HG03108 (cell line): ENCODE results near the gene MAN2B2.

Experiments
- ATAC-seq: cut with Tn5 transposase; IDR thresholded peaks from one replicate; pipeline ENCODE4 v1.9.1; 2021; ENCODE audit warnings: moderate library complexity; ENCODE audit not compliant: unreplicated experiment

MAN2B2 gene

GRCh38 chr4:6566391-6567190 lies 8.4 kb upstream of the MAN2B2 start:
- ATAC-seq, result no peak

DNA sequence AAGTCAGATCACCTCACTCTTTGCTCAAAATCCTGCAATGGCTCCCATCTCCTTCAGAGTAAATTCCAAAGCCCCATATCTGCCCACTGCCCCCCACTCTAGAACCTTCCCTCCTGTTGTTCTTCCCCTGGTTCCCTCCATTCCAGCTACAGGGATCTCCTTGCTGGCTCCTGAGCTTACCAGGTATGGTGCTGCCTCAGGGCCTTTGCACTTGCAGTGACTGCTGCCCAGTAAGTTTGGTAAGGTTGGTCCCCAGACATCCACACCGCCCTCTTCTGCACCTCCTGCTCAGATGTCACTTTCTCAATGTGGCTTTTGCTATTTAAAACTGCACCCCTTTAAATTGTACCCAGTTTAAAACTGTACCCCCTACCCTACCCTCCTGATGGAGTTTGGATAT lies 7.8 kb upstream of the MAN2B2 start:
- no peak for ATAC-seq

DNA sequence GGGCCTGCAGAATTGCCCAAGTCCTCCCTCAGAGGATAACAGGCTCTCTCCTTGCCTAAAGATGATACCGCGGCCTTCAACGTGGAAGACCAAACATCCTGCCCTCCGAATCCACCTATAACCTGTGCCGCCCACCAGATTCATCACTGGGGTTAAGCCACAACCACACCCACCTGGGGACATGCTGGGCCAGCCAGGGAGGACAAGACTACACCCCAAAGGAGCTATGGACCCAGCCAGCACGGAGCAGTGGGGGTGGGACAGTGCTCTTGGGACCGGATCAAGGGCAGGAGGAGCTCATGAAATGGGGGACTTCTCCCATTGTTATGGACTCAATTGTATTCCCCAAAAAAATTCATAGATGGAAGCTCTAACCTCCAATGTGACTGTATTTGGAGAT lies 6.8 kb upstream of the MAN2B2 start:
- no peak for ATAC-seq

DNA sequence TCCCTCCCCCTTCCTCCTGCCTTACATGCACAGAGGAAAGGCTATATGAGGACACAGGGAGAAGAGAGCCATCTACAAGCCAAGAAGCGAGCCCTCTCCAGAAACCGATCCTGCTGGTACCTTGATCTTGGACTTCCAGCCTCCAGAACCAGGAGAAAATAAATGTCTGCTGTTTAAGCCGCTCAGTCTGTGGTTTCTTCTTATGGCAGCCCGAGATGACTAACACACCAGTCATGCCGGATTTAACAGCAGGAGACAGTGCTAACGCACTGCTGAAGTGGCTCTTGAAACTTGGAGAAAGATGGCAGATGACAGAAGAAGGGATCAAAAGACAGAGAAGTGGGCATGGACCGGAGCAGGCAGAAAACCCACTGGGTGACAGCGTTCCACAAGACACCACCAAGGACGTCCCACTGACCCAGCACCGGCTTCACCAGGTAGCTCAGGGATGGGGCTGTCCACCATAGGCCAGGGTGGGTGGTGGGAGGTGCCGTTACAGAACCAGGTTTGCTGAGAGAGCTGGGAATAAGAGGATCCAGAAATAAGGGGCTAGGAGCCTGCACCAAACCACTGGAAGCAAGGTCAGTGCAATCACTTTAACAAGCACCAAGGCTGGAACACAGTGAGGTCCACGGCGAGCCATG lies 6.2 kb upstream of the MAN2B2 start:
- no peak for ATAC-seq

GRCh38 chr4:6571608-6572007 lies 3.4 kb upstream of the MAN2B2 start:
- ATAC-seq, result no peak

GRCh38 chr4:6573551-6573950 lies 1.4 kb upstream of the MAN2B2 start:
- no peak for ATAC-seq

DNA sequence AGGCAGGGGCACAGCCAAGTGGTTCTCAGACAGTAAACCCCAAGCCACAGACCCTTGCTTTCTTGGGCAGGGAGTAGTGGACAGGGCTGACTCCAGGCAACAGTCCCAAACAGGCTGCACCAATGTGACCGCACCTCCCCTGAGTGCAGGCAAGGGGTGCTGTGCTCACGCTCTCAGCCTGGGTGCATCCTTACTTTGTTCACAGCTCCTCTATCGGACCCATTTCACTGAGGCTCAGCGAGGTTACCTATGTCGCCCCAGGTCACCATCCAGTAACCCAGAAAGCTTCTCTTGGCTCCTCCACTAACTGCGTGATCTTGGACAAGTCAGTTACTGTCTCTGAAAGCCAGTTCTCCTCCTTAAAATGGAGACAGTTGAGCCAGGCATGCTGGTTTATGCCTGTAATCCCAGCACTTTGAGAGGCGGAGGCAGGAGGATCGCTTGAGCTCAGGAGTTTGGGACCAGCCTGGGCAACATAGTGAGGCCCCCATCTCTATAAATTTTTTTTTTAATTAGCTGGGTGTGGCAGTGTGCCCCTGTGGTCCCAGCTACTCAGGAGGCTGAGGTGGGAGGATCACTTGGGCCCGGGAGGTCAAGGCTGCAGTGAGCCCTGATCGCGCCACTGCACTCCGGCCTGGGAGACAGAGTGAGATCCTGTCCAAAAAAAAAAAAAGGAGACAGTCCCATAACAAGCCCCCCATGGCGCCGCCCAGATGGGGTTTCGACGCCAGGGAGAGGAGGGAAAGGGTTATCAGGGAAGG lies 823 bp upstream of the MAN2B2 start:
- ATAC-seq, result no peak

- no peak for ATAC-seq
These were observed 683 bp downstream of the MAN2B2 start for GRCh38 chr4:6575503-6576240.

GRCh38 chr4:6576512-6576911 lies 1.5 kb downstream of the MAN2B2 start:
- ATAC-seq, result no peak

- no peak for ATAC-seq
These were observed 1.9 kb downstream of the MAN2B2 start for GRCh38 chr4:6576932-6577331.

GRCh38 chr4:6577409-6577808 lies 2.4 kb downstream of the MAN2B2 start:
- no peak for ATAC-seq

DNA sequence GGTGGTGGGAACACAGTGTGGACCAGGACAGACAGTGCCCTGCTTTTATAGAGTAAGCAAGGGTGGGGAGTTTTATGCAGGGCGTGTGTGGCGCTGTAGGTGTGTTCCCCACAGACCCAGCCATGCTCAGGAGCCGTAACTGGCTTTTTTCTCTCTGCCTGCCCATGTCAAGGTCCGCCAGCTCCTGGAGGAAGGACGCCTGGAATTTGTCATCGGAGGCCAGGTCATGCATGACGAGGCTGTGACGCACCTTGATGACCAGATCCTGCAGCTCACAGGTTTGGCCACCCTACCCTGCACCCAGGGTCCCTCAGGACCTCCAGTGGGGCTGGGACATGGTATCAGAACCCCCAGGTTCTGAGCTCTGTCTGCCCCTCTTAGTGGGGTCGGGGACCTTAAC lies 3.2 kb downstream of the MAN2B2 start:
- no peak for ATAC-seq

DNA sequence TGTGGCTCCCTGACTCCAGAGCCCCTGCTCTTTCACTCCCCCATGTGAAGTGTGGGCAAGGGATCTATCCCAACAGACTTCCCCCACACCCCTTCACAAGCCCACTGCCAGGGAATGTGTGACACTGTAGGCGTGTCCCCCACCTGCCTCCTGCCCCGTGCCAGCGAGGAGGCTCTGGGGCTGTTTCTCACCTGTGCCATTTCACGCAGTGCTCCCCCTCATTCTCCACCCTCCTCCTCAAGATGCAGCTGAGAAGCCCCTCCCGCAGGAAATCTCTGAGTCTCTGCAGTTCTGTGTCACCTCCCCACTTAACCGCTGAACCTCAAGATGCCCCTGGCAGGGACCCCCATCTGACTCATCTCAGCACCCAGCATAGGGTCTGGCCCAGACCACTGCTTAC lies 5.4 kb downstream of the MAN2B2 start:
- no peak for ATAC-seq

GRCh38 chr4:6581566-6582121 lies 6.7 kb downstream of the MAN2B2 start:
- no peak for ATAC-seq

- ATAC-seq, result no peak
These were observed 8.0 kb downstream of the MAN2B2 start for GRCh38 chr4:6582889-6583490.

GRCh38 chr4:6584865-6585264 lies 9.9 kb downstream of the MAN2B2 start:
- no peak for ATAC-seq

- ATAC-seq, result no peak
These were observed 11.8 kb downstream of the MAN2B2 start for GRCh38 chr4:6586715-6587325.

GRCh38 chr4:6589444-6589843 lies 14.5 kb downstream of the MAN2B2 start:
- no peak for ATAC-seq

GRCh38 chr4:6591313-6591712 lies 16.3 kb downstream of the MAN2B2 start:
- no peak for ATAC-seq

DNA sequence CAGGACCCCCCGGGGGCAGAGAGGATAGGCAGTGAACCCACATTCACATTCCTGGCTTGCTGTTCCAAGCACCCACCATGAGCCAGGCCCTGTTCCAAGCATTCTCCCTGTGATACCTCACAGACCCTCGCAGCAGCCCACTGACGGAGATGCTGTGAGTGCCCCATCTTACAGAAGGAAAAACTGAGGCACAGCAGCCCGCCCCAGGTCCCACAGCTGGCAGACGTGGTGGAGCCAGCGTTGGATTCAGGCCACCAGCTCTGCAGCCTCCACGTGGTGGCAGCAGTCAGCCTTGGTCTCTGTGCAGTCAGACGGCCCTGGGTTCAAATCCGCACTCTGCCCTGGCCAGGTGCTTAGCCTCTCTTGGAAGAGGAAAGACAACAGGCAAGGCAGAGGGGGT lies 16.8 kb downstream of the MAN2B2 start:
- ATAC-seq, result no peak
